GM19023 (cell line): ENCODE measurements around the gene REP15.
"Not testable (repeated sequence)": the region's sequence is repeated elsewhere in the genome, so short reads cannot be mapped to it uniquely, and the experiment has no call there.

Experiments used
- ATAC-seq: cut with Tn5 transposase; IDR thresholded peaks from one replicate; pipeline ENCODE4 v1.9.1; 2021; ENCODE audit warnings: mild to moderate bottlenecking, moderate library complexity; ENCODE audit not compliant: unreplicated experiment

The REP15 gene

GRCh38 chr12:27696864-27697564 is 767 bp downstream of the REP15 start:
- ATAC-seq: no peak

GRCh38 chr12:27703720-27704452 is 7.6 kb downstream of the REP15 start:
- peak; percentile 83 for ATAC-seq

- ATAC-seq: no peak
Measured at GRCh38 chr12:27705263-27705662, 9.0 kb downstream of the REP15 start.

GRCh38 chr12:27707216-27707615 is 11.0 kb downstream of the REP15 start:
- ATAC-seq: no peak

- no peak for ATAC-seq
Measured at GRCh38 chr12:27709212-27709931, 13.1 kb downstream of the REP15 start.

GRCh38 chr12:27709932-27710591 is 13.8 kb downstream of the REP15 start:
- ATAC-seq: peak; percentile 44

GRCh38 chr12:27710592-27711316 is 14.5 kb downstream of the REP15 start, which contains the start of gene MRPS35:
Gene MRPS35 (plus strand): TSS chr12:27710832. CDS start chr12:27710844, 12 bp downstream.
- peak; percentile 96 for ATAC-seq

GRCh38 chr12:27711317-27711682 is 15.1 kb downstream of the REP15 start:
- ATAC-seq: no peak

- ATAC-seq: no peak
Measured at GRCh38 chr12:27711967-27712366, 15.7 kb downstream of the REP15 start.

GRCh38 chr12:27723212-27723611 is 27.0 kb downstream of the REP15 start:
- ATAC-seq: no peak

GRCh38 chr12:27730097-27730588 is 33.9 kb downstream of the REP15 start:
- ATAC-seq: no peak

GRCh38 chr12:27732281-27732680 is 36.0 kb downstream of the REP15 start:
- ATAC-seq: no peak

GRCh38 chr12:27733052-27733656 is 36.9 kb downstream of the REP15 start:
- peak; percentile 62 for ATAC-seq

GRCh38 chr12:27733791-27734190 is 37.5 kb downstream of the REP15 start:
- ATAC-seq: no peak

GRCh38 chr12:27734321-27734720 is 38.1 kb downstream of the REP15 start:
- not testable (repeated sequence) for ATAC-seq

- no peak for ATAC-seq
Measured at GRCh38 chr12:27743601-27744000, 47.4 kb downstream of the REP15 start.

- not testable (repeated sequence) for ATAC-seq
Measured at GRCh38 chr12:27745734-27746133, 49.5 kb downstream of the REP15 start.
